HPDE6-E6E7 (cell line): ENCODE measurements around the gene USP28.
"Not testable (repeated sequence)": the region's sequence is repeated elsewhere in the genome, so short reads cannot be mapped to it uniquely, and the experiment has no call there.

Source experiments
- DNase-seq: peaks from one replicate; pipeline ENCODE4 v3.0.0; 2011; ENCODE audit warnings: missing footprints; ENCODE audit errors: extremely low spot score

USP28 gene

GRCh38 chr11:113773416-113774173 is 101.8 kb downstream of the USP28 start, which contains the start of gene ZW10:
Gene ZW10 (minus strand): TSS chr11:113773692. CDS start chr11:113773666, 26 bp downstream.
- peak; percentile 85 for DNase-seq

GRCh38 chr11:113773092-113773415 is 102.3 kb downstream of the USP28 start:
- DNase-seq: peak; percentile 5

- DNase-seq: no peak
These were observed 103.4 kb downstream of the USP28 start for GRCh38 chr11:113771964-113772363.

DNA sequence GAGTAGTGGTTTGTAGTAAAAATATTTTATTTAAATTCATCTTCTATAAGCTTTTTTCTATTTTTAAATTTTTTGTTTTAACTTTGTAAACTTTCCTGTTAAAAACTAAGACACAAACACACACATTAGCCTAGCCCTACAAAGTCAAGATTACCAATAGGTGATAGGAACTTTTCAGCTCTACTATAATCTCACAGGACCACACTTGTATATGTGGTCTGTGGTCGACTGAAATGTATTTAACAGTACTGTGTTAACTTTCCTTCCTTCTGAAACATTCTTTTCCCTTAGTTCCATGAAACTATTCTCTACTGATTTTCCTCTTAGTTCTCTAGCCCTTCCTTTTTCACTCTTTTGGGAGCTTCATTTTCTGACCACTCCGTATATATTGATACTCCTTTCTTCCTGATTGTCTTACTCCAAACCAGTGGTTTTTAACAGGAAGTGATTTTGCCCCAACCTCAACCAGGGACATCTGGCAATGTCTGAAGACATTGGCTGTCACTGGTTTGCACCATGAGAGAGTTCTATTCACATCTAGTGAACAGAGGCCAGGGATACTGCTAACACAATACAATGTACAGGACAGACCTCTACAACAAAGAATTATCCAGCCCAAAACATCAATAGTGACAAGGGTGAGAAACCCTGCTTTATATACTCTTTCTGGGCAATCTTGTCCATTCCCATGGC is 110.7 kb downstream of the USP28 start:
- no peak for DNase-seq

- not testable (repeated sequence) for DNase-seq
These were observed 112.3 kb downstream of the USP28 start for GRCh38 chr11:113763040-113763439.

GRCh38 chr11:113760241-113760640 is 115.1 kb downstream of the USP28 start:
- DNase-seq: no peak

GRCh38 chr11:113752932-113753331 is 122.4 kb downstream of the USP28 start:
- DNase-seq: no peak
